A673 (cell line): ENCODE results near the gene ZNF354C.

Experiments
- CTCF ChIP-seq: fragments of 300-800, 200-600 bp; sonication (generic); conservative IDR thresholded peaks from 2 replicates; pipeline ENCODE4 v1.5.1; 2017; ENCODE audit warnings: low read depth, mild to moderate bottlenecking, antibody characterized with exemption, low read length, moderate library complexity, mixed read lengths
- EZH2 ChIP-seq: fragments of 200-600 bp; sonication (generic); IDR thresholded peaks from 2 replicates; pipeline ENCODE4 v1.6.1; 2017; ENCODE audit warnings: borderline replicate concordance, low read depth, mild to moderate bottlenecking, mixed read lengths, antibody characterized with exemption, low read length; ENCODE audit not compliant: poor library complexity, severe bottlenecking

GRCh38 chr5:179118756-179119414, 58.7 kb downstream of the ZNF354C start:
- TF ChIP-seq CTCF = no peak
- no peak for TF ChIP-seq EZH2
